ENCODE measurements around the gene SHROOM3. TPM values are rescaled to one million over a fixed set of nuclear protein-coding genes. Genes with fewer than 3 reads are reported as not detected.
"Not testable (repeated sequence)": the region's sequence is repeated elsewhere in the genome, so short reads cannot be mapped to it uniquely, and the experiment has no call there.

The SHROOM3 gene
- total RNA-seq, 1 donor from 2014 or later = 25.0 TPM

- DNase-seq (ENCODE audit: low spot score) = no peak
- intact Hi-C loops (cut with DNase I) = no loop called here
Measured at GRCh38 chr4:76441881-76442280, 6.9 kb downstream of the SHROOM3 start.

GRCh38 chr4:76442807-76443206, 7.8 kb downstream of the SHROOM3 start:
- intact Hi-C loops (cut with DNase I) = no loop called here
- DNase-seq (ENCODE audit: low spot score) = no peak

DNA sequence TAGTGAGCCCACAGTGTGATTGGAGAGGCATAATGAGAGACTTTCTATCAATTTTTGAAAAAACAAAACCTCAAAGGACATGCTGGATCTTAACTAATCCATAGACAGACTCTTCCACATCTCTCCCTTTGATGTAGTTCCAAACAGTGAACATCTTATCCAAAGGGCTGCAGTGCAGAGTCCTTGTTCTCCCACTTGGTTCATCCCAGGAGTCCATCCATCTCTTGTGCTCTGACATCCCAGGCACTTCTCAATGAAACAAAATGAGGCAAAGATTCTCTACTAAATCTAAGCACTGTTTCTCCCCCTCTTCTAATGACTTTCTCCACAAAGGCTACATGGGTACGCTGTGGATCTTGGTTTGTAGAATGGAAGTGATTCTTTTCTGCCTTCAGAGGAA, 8.3 kb downstream of the SHROOM3 start:
- DNase-seq (ENCODE audit: low spot score) = no peak
- intact Hi-C loops (cut with DNase I) = no loop called here

DNA sequence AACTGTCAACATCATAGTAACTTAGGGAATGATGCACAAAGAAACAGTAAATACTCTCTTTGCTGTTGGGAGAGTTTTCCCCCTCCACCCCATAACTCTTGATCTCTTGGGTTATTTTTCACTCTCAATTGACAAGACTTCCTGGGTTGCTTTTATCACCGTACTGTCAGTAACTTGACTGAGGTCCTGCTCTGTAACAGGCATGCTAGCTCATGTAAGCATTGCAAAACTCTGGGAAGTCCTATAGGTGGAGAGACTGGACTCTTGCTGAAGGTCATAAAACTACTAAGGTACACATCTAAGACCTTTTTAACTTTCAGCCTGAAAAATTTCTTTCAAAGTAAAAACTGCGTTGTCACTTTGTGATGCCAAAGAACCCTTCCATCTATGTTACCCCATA, 10.9 kb downstream of the SHROOM3 start:
- intact Hi-C loops (cut with DNase I) = no loop called here
- DNase-seq (ENCODE audit: low spot score) = no peak

- intact Hi-C loops (cut with DNase I) = no loop called here
- DNase-seq (ENCODE audit: low spot score) = no peak
Measured at GRCh38 chr4:76447393-76447851, 12.4 kb downstream of the SHROOM3 start.

- intact Hi-C loops (cut with DNase I) = no loop called here
- no peak for DNase-seq (ENCODE audit: low spot score)
Measured at GRCh38 chr4:76448211-76448610, 13.2 kb downstream of the SHROOM3 start.

DNA sequence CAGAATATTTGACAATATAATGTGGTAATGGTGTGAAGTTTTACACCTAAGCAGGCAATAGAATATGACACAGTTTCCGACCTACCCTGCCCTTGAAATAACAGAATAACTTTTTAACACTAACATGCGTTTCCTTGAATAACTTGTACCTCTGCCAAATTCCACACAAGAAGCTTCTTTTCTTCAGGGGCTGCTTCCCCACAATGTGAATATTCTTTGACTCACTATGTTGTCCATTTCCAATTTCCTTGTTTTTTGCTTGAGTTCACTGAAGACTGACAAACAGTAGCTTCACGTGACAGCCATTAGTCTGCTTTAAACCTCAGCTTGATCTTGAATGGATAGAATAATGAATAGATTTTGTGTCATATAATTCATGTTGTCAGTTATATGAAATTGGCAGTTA, 14.3 kb downstream of the SHROOM3 start:
- intact Hi-C loops (cut with DNase I) = no loop called here
- DNase-seq (ENCODE audit: low spot score) = no peak

DNA sequence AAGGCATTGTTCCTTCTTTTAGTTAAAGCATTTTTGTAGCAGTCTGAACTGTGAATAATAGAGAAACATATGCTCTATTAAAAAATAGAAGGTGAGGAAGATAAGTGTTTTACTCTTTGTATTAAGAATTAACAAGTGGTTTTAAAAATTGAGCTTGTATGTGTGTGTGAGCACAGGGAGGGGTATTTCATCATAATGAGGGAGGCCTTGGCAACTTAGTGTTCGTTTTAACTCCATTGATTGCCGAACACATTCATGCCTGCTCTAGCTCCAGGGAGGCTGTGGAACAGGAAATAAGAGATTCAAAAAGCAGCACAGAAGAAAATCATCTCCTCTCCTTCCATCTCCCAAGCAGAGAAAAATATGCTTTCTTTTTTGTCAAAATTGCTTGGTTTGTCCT, 14.8 kb downstream of the SHROOM3 start:
- DNase-seq (ENCODE audit: low spot score) = no peak
- intact Hi-C loops (cut with DNase I) = no loop called here

DNA sequence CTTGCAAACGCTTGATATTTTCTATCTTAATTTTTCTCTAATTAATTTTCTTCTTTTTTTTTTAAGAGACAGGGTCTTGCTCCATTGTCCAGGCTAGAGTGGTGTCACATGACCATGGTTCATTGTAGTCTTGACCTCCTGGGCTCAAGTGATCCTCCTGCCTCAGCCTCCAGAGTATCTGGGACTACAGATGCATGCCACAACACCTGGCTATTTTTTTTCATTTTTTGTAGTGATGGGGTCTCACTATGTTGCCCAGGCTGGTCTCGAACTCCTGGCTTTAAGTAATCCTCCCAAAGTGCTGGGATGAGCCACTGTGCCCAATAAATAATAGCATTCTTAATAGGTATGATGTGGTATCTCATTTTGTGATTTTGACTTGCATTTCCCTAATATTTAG, 18.2 kb downstream of the SHROOM3 start:
- intact Hi-C loops (cut with DNase I) = no loop called here
- no peak for DNase-seq (ENCODE audit: low spot score)

DNA sequence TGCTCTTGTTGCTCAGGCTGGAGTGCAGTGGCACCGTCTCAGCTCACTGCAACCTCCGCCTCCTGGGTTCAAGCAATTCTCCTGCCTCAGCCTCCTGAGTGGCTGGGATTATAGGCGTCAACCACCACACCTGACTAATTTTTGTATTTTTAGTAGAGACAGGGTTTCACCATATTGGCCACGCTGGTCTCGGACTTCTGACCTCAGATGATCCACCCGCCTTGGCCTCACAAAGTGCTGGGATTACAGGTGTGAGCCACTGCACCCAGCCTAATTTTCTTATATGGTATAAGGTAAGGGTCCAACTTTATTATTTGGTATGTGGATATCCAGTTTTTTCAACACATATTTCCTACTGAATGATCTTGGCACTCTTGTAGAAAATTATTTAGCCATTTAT, 19.0 kb downstream of the SHROOM3 start:
- intact Hi-C loops (cut with DNase I); DNase-seq (ENCODE audit: low spot score): not testable (repeated sequence)

- intact Hi-C loops (cut with DNase I) = no loop called here
- DNase-seq (ENCODE audit: low spot score) = no peak
Measured at GRCh38 chr4:76457885-76458284, 22.9 kb downstream of the SHROOM3 start.

DNA sequence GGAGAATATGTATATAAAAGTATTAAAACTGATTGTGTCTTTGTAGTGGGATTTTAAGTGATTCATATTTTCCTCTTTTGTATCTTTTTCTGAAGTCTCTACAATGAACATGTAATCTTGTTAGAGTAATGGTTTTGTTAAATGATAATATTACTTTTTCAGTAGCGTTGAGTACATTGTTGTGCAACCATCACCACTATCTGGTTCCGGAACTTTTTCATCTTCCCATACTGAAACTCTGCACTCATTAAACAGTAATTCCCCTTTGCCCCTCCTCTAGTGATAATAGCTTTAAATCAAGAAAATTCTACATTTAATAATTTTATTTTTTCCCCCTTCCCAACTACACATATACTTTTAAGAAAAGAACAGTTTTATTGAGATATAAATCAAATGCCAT, 23.3 kb downstream of the SHROOM3 start:
- intact Hi-C loops (cut with DNase I) = no loop called here
- DNase-seq (ENCODE audit: low spot score) = no peak

DNA sequence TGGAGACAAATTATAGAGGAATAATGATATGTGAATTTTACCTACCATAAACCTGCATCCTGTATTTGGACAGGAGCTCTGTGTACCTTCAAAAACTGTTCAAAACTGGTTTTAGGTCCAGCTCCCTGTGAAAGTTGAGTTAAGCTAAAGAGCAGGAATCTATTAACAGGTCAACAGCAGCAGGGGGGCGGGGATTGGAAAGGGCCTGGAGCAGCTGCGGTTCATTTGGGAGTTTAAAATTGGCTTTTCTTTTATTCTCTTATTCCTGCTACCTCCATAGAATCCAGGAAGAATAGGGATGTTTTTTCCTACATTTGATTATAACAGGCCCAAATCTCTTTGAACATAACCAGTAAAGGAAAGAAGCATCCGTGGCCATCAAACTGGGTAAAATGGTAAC, 23.8 kb downstream of the SHROOM3 start:
- no peak for DNase-seq (ENCODE audit: low spot score)
- intact Hi-C loops (cut with DNase I) = no loop called here

DNA sequence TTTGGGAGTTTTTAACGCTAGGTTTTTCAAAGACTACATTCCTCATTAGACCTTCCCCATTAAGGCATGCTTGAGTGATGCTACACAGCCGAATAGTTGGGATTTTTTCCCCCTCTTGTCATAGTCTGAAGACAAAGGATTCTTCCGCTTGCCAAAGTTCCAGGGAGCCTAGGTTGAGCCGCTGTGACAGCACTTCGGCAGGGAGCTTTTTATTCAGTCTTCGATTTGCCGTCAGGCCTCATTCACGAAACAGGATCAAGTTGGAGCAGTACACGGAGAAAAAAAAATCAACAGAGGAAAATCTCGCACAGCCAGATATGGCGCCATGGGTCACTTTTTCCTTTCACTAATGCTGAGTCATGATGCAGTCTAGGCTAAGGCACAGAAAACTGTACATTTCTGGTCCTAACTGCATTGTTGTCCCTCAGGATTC, 24.3 kb downstream of the SHROOM3 start:
- no peak for DNase-seq (ENCODE audit: low spot score)
- intact Hi-C loops (cut with DNase I) = no loop called here

GRCh38 chr4:76463568-76463967, 28.5 kb downstream of the SHROOM3 start:
- no peak for DNase-seq (ENCODE audit: low spot score)
- intact Hi-C loops (cut with DNase I) = no loop called here

- no peak for DNase-seq (ENCODE audit: low spot score)
- intact Hi-C loops (cut with DNase I) = no loop called here
Measured at GRCh38 chr4:76470064-76470463, 35.0 kb downstream of the SHROOM3 start.

GRCh38 chr4:76470532-76470931, 35.5 kb downstream of the SHROOM3 start:
- intact Hi-C loops (cut with DNase I) = no loop called here

GRCh38 chr4:76476571-76476970, 41.5 kb downstream of the SHROOM3 start:
- DNase-seq (ENCODE audit: low spot score) = no peak
- intact Hi-C loops (cut with DNase I) = no loop called here

More at GRCh38 chr4:76470532-76470931, 35.5 kb downstream of the SHROOM3 start:
- no peak for DNase-seq (ENCODE audit: low spot score)

DNA sequence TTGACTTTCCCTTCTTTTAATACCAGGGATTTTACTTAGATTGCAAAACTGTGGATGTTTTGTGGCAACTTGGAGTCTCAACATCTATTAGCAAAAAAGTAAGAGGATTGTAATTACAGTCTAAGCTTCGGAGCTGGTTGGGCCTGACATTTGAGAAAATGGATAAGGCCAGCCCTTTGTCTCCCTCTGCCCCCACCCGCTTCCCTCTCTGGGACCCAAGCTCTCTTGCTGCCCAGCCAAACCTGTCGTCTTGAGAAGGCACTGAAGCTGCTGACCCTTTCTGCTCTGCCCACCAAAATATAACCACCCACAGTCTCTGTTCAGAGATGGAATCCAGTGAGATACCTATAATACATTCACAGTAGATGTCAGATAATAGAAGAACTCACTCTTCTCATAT, 49.6 kb downstream of the SHROOM3 start:
- intact Hi-C loops (cut with DNase I) = no loop called here
- no peak for DNase-seq (ENCODE audit: low spot score)

GRCh38 chr4:76485450-76485849, 50.4 kb downstream of the SHROOM3 start:
- intact Hi-C loops (cut with DNase I) = no loop called here
- DNase-seq (ENCODE audit: low spot score) = no peak

- no peak for DNase-seq (ENCODE audit: low spot score)
- intact Hi-C loops (cut with DNase I) = no loop called here
Measured at GRCh38 chr4:76486588-76487276, 51.7 kb downstream of the SHROOM3 start.

GRCh38 chr4:76487621-76488020, 52.6 kb downstream of the SHROOM3 start:
- no peak for DNase-seq (ENCODE audit: low spot score)
- intact Hi-C loops (cut with DNase I) = no loop called here
